ENCODE data around the gene CHST8.
"Not testable (repeated sequence)": the region's sequence is repeated elsewhere in the genome, so short reads cannot be mapped to it uniquely, and the experiment has no call there.

The CHST8 gene

GRCh38 chr19:33693678-33694077 is 71.9 kb downstream of the CHST8 start:
- DNase-seq: no peak

- not testable (repeated sequence) for DNase-seq
Measured at GRCh38 chr19:33695547-33695946, 73.8 kb downstream of the CHST8 start.

- no peak for DNase-seq
Measured at GRCh38 chr19:33697766-33698165, 76.0 kb downstream of the CHST8 start.

GRCh38 chr19:33698576-33699435 is 77.1 kb downstream of the CHST8 start:
- DNase-seq: no peak

- no peak for DNase-seq
Measured at GRCh38 chr19:33699754-33700407, 78.1 kb downstream of the CHST8 start.

GRCh38 chr19:33700408-33701013 is 78.8 kb downstream of the CHST8 start:
- DNase-seq: no peak

GRCh38 chr19:33701565-33701964 is 79.8 kb downstream of the CHST8 start:
- no peak for DNase-seq

- DNase-seq: no peak
Measured at GRCh38 chr19:33702606-33703437, 81.1 kb downstream of the CHST8 start.

GRCh38 chr19:33703438-33703750 is 81.6 kb downstream of the CHST8 start:
- no peak for DNase-seq

- DNase-seq: no peak
Measured at GRCh38 chr19:33703821-33704220, 82.1 kb downstream of the CHST8 start.

- no peak for DNase-seq
Measured at GRCh38 chr19:33704271-33704670, 82.5 kb downstream of the CHST8 start.

GRCh38 chr19:33705090-33705847 is 83.5 kb downstream of the CHST8 start:
- no peak for DNase-seq

- no peak for DNase-seq
Measured at GRCh38 chr19:33705860-33706259, 84.1 kb downstream of the CHST8 start.

GRCh38 chr19:33706631-33707030 is 84.9 kb downstream of the CHST8 start:
- no peak for DNase-seq

GRCh38 chr19:33712268-33712667 is 90.5 kb downstream of the CHST8 start:
- DNase-seq: no peak

GRCh38 chr19:33713194-33713593 is 91.4 kb downstream of the CHST8 start:
- no peak for DNase-seq

- DNase-seq: no peak
Measured at GRCh38 chr19:33714149-33714548, 92.4 kb downstream of the CHST8 start.

- DNase-seq: no peak
Measured at GRCh38 chr19:33715462-33715861, 93.7 kb downstream of the CHST8 start.

GRCh38 chr19:33717878-33718277 is 96.1 kb downstream of the CHST8 start:
- no peak for DNase-seq

GRCh38 chr19:33718651-33719254 is 97.0 kb downstream of the CHST8 start:
- DNase-seq: no peak

- DNase-seq: no peak
Measured at GRCh38 chr19:33719366-33720154, 97.8 kb downstream of the CHST8 start.

All from CD4-positive, alpha-beta T cell treated with Interleukin-21 for 1 hour (primary cell).